ENCODE results near the gene PINK1. TPM values are rescaled to one million over a fixed set of nuclear protein-coding genes. Genes with fewer than 3 reads are reported as not detected.

Gene PINK1
- total RNA-seq, 2 donors from 2014 or later = 173 to 174 TPM

DNA sequence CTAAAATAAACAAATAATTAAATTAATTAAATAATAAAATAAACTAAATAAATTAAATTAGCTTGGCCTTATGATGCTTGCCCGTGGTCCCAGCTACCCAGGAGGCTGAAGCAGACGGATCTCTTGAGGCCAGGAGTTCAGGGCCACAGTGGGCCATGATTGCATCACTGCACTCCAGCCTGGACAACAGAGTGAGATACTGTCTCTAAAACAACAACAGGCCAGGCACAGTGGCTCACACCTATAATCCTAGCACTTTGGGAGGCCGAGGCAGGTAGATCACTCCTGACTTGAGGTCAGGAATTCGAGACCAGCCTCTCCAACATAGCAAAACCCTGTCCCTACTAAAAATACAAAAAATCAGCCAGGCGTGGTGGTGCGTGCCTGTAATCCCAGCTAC, 12.2 kb upstream of the PINK1 start:
- Histone ChIP-seq H3K36me3 (no peaks in the 10 kb centered on the region), H3K9me3 (no peaks in the 10 kb centered on the region), H3K27me3 (no peaks in the 10 kb centered on the region), H3K4me3 (no peak overlapping the region), H3K4me1 (peaks cover 0 to 7% of the 10 kb centered on the region in 2 donors), H3K27ac (no peak overlapping the region)
- no peak for DNase-seq (ENCODE audit: low spot score)
- TF ChIP-seq, protein P1, sequence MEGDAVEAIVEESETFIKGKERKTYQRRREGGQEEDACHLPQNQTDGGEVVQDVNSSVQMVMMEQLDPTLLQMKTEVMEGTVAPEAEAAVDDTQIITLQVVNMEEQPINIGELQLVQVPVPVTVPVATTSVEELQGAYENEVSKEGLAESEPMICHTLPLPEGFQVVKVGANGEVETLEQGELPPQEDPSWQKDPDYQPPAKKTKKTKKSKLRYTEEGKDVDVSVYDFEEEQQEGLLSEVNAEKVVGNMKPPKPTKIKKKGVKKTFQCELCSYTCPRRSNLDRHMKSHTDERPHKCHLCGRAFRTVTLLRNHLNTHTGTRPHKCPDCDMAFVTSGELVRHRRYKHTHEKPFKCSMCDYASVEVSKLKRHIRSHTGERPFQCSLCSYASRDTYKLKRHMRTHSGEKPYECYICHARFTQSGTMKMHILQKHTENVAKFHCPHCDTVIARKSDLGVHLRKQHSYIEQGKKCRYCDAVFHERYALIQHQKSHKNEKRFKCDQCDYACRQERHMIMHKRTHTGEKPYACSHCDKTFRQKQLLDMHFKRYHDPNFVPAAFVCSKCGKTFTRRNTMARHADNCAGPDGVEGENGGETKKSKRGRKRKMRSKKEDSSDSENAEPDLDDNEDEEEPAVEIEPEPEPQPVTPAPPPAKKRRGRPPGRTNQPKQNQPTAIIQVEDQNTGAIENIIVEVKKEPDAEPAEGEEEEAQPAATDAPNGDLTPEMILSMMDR (IDR thresholded peaks at IDR 0.05) = no peak

DNA sequence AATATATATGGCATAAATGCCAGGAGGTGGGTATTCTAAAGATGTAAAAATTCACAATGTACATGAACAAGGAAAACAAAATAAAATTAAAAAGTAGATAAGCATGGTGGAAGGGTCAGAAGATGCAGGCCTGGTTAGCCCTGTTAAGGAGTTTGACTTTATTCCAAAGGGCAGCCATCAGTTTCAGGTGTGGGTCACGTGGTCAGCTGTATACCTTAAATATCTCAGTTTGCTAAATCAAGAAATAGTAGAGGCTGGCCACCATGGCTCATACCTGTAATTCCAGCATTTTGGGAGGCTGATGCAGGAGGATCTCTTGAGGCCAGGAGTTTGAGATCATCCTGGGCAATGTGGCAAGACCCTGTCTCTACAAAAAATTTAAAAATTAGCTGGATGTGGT, 8.5 kb upstream of the PINK1 start:
- TF ChIP-seq, protein P1 (IDR thresholded peaks at IDR 0.05) = no peak
- no peaks in the 10 kb centered on the region for H3K27me3 ChIP-seq
- no peaks in the 10 kb centered on the region for H3K36me3 ChIP-seq
- no peaks in the 10 kb centered on the region for H3K4me1 ChIP-seq
- H3K27ac ChIP-seq = no peak overlapping the region
- no peak for DNase-seq (ENCODE audit: low spot score)
- no peaks in the 10 kb centered on the region for H3K9me3 ChIP-seq
- H3K4me3 ChIP-seq = no peak overlapping the region

DNA sequence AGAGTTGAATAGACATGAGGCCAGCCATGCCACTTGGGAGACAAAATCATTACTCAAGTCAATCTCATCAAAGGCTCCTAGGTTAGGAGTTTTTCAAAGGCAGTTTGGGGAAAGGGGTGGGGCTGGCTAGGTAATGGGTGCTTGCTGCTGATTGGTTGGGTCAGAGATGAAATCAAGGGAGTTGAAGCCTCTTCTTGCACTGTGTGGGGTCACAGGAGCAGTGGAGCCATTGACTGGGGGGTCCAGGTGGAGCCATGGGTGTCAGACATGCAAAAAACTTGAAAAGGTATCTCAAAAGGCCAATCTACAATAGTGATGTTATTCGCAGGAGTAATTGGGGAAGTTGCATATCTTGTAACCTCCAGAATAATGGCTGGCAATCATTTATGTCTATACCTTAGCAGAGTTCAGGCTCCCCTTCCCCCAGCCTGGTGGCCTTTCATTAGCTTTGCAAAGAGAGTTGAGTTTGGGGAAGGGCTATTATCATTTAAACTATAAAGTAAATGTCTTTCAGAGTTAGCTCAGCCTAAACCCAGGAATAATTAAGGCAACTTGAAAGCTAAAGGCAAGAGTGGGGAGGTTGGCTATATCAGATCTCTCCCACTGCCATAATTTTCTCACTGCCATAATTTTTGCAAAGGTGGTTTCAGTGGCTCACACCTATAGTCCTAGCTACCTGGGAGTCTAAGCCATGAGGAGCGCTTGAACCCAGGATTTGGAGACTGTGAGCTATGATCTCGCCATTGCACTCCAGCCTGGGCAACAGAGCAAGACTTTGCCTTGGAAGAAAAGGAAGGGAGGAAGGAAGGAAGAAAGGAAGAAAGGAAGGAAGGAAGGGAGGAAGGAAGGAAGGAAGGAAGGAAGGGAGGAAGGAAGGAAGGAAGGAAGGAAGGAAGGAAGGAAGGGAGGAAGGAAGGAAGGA, 7.8 kb upstream of the PINK1 start:
- H3K36me3 ChIP-seq = no peaks in the 10 kb centered on the region
- H3K4me1 ChIP-seq = no peaks in the 10 kb centered on the region
- H3K9me3 ChIP-seq = no peaks in the 10 kb centered on the region
- no peak overlapping the region for H3K4me3 ChIP-seq
- TF ChIP-seq, protein P1 (IDR thresholded peaks at IDR 0.05) = no peak
- DNase-seq (ENCODE audit: low spot score) = no peak
- no peak overlapping the region for H3K27ac ChIP-seq
- H3K27me3 ChIP-seq = no peaks in the 10 kb centered on the region

DNA sequence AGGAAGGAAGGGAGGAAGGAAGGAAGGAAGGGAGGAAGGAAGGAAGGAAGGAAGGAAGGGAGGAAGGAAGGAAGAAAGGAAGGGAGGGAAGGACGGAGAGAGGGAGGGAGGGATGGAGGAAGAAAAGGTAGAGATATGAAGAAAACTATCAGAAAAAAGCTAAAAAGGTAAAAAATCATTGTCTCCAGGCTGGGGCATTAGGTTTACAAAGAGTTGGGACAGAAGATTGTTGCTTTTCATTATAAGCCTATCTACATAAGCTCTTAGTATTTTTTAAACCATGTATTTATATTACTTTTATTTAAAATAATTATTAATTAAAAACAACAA, 7.2 kb upstream of the PINK1 start:
- Histone ChIP-seq H3K4me3 (no peak overlapping the region), H3K27me3 (no peaks in the 10 kb centered on the region), H3K27ac (no peak overlapping the region), H3K4me1 (no peaks in the 10 kb centered on the region), H3K9me3 (no peaks in the 10 kb centered on the region), H3K36me3 (no peaks in the 10 kb centered on the region)
- TF ChIP-seq, protein P1 (IDR thresholded peaks at IDR 0.05) = no peak
- no peak for DNase-seq (ENCODE audit: low spot score)

DNA sequence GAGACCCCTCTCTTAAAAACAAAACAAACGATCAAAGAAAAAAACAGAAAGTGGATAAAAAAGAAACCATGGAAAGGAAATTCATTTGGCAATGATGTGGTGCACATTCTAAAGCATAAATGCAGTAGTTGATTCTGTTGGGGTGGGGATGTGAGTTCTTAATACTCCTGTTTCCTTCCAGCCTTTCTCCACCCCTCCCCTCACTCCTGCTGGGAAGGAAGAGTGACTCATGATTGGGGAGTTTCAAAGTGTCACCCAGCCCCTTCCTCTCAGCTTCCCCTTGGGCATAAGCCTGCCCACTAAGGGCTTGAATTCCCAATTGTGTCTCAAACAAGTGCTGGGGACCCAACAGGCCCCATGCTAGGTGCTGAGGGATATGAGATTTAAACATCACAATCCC, 6.7 kb upstream of the PINK1 start:
- no peak overlapping the region for H3K27ac ChIP-seq
- no peaks in the 10 kb centered on the region for H3K27me3 ChIP-seq
- H3K4me1 ChIP-seq = no peaks in the 10 kb centered on the region
- no peak overlapping the region for H3K4me3 ChIP-seq
- no peaks in the 10 kb centered on the region for H3K36me3 ChIP-seq
- TF ChIP-seq, protein P1 (IDR thresholded peaks at IDR 0.05) = no peak
- H3K9me3 ChIP-seq = no peaks in the 10 kb centered on the region
- no peak for DNase-seq (ENCODE audit: low spot score)

DNA sequence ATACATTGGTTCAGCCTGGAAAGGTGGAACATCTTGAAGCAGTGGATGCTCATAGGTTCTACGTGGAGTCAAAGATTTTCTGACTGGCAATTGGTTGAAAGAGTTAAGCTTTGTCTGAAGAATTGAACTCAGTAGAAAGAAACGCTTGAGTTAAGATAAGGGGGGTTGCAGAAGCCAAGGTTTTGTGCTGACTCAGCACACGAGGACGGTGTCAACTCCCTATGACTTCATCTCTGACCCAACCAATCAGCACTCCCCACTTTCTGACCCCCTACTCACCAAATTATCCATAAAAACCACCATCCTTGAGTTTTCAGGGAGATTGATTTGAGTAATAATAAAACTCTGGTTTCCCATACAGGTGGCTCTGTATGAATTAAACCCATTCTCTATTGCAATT, 2.5 kb upstream of the PINK1 start:
- TF ChIP-seq, protein P1 (IDR thresholded peaks at IDR 0.05) = no peak
- no peak for DNase-seq (ENCODE audit: low spot score)
- H3K4me3 ChIP-seq = no peak overlapping the region
- peaks cover 0 to 14% of the 10 kb centered on the region in 2 donors for H3K4me1 ChIP-seq
- no peak overlapping the region for H3K27ac ChIP-seq
- no peaks in the 10 kb centered on the region for H3K36me3 ChIP-seq
- H3K27me3 ChIP-seq = no peaks in the 10 kb centered on the region
- no peaks in the 10 kb centered on the region for H3K9me3 ChIP-seq
